ENCODE measurements around the gene FNBP1L.

The FNBP1L gene

GRCh38 chr1:93601686-93602085 is 153.8 kb downstream of the FNBP1L start:
- H4K91ac ChIP-seq (ENCODE audit: low read depth, low read length, poor library complexity) = no peak overlapping the region
- no peak overlapping the region for H3K9ac ChIP-seq (ENCODE audit: low read depth, low read length, poor library complexity)
- H4K8ac ChIP-seq (ENCODE audit: low read depth, low read length) = no peak overlapping the region
- no peak overlapping the region for H3K4ac ChIP-seq (ENCODE audit: low read length)
- H3K14ac ChIP-seq (ENCODE audit: low read length) = no peak overlapping the region
- no peak overlapping the region for H3K18ac ChIP-seq (ENCODE audit: low read length)
- H3K4me1 ChIP-seq (ENCODE audit: control insufficient read depth in 2 of 2, insufficient read depth in 1 of 2, low read depth in 1 of 2, low read length in 2 of 2) = peaks cover 0 to 2% of the 10 kb centered on the region in 2 donors
- no peak overlapping the region for H3K4me3 ChIP-seq (ENCODE audit: low read length in 2 of 2)
- H2BK5ac ChIP-seq (ENCODE audit: low read length) = no peak overlapping the region
- no peak overlapping the region for H2BK15ac ChIP-seq (ENCODE audit: low read length)
- WGBS, 2 donors (ENCODE audit: extremely low coverage in 2 of 2, insufficient read length in 2 of 2, insufficient replicate concordance in 1 of 2) = no CpG with 5 or more reads among the region's 1 CpG
- H3K4me2 ChIP-seq (ENCODE audit: insufficient read depth, low read length, poor library complexity, severe bottlenecking) = no peak overlapping the region
- H2BK120ac ChIP-seq (ENCODE audit: low read depth, low read length) = no peak overlapping the region
- no peak overlapping the region for H2AK5ac ChIP-seq (ENCODE audit: low read depth, low read length)
- peaks cover 4% of the 10 kb centered on the region for H3K79me1 ChIP-seq (ENCODE audit: low read depth, low read length)
- DNase-seq (ENCODE audit: low spot score) = no peak
- H3K23ac ChIP-seq (ENCODE audit: low read depth, low read length, poor library complexity) = no peak overlapping the region
- H3K27ac ChIP-seq (replicated peaks; ENCODE audit: low read length) = no peak overlapping the region
- H2AFZ ChIP-seq (ENCODE audit: low read length) = no peak overlapping the region
- H3K27me3 ChIP-seq (ENCODE audit: control insufficient read depth in 3 of 3, insufficient read depth in 3 of 3, low read depth in 1 of 3, low read length in 3 of 3) = no peaks in the 10 kb centered on the region
- no peak overlapping the region for H2BK12ac ChIP-seq (ENCODE audit: low read length)
- peaks cover 1 to 16% of the 10 kb centered on the region in 2 donors for H3K9me3 ChIP-seq (replicated peaks in 1 of 2; ENCODE audit: control insufficient read depth in 2 of 2, insufficient read depth in 1 of 2, low read depth in 1 of 2, low read length in 2 of 2)
- H3K36me3 ChIP-seq (replicated peaks in 1 of 2; ENCODE audit: control insufficient read depth in 2 of 2, insufficient read depth in 2 of 2, low read length in 2 of 2) = peaks cover 0 to 4% of the 10 kb centered on the region in 2 donors

- no peak overlapping the region for H3K23ac ChIP-seq (ENCODE audit: low read depth, low read length, poor library complexity)
- no peak overlapping the region for H3K14ac ChIP-seq (ENCODE audit: low read length)
- no peak overlapping the region for H4K8ac ChIP-seq (ENCODE audit: low read depth, low read length)
- no peak overlapping the region for H4K91ac ChIP-seq (ENCODE audit: low read depth, low read length, poor library complexity)
- no peak overlapping the region for H2AK5ac ChIP-seq (ENCODE audit: low read depth, low read length)
- H3K79me1 ChIP-seq (ENCODE audit: low read depth, low read length) = peaks cover 4% of the 10 kb centered on the region
- peaks cover 0 to 4% of the 10 kb centered on the region in 2 donors for H3K36me3 ChIP-seq (replicated peaks in 1 of 2; ENCODE audit: control insufficient read depth in 2 of 2, insufficient read depth in 2 of 2, low read length in 2 of 2)
- H3K4me1 ChIP-seq (ENCODE audit: control insufficient read depth in 2 of 2, insufficient read depth in 1 of 2, low read depth in 1 of 2, low read length in 2 of 2) = no peaks in the 10 kb centered on the region
- H3K27me3 ChIP-seq (ENCODE audit: control insufficient read depth in 3 of 3, insufficient read depth in 3 of 3, low read depth in 1 of 3, low read length in 3 of 3) = no peaks in the 10 kb centered on the region
- H3K4me3 ChIP-seq (ENCODE audit: low read length in 2 of 2) = no peak overlapping the region
- no peak overlapping the region for H2BK15ac ChIP-seq (ENCODE audit: low read length)
- no peak overlapping the region for H2BK120ac ChIP-seq (ENCODE audit: low read depth, low read length)
- no CpG with 5 or more reads among the region's 4 CpGs for WGBS, 2 donors (ENCODE audit: extremely low coverage in 2 of 2, insufficient read length in 2 of 2, insufficient replicate concordance in 1 of 2)
- no peak overlapping the region for H2AFZ ChIP-seq (ENCODE audit: low read length)
- no peak overlapping the region for H3K27ac ChIP-seq (replicated peaks; ENCODE audit: low read length)
- H2BK12ac ChIP-seq (ENCODE audit: low read length) = no peak overlapping the region
- H2BK5ac ChIP-seq (ENCODE audit: low read length) = no peak overlapping the region
- H3K9ac ChIP-seq (ENCODE audit: low read depth, low read length, poor library complexity) = no peak overlapping the region
- H3K4ac ChIP-seq (ENCODE audit: low read length) = no peak overlapping the region
- no peak for DNase-seq (ENCODE audit: low spot score)
- H3K4me2 ChIP-seq (ENCODE audit: insufficient read depth, low read length, poor library complexity, severe bottlenecking) = no peak overlapping the region
- H3K9me3 ChIP-seq (replicated peaks in 1 of 2; ENCODE audit: control insufficient read depth in 2 of 2, insufficient read depth in 1 of 2, low read depth in 1 of 2, low read length in 2 of 2) = peaks cover 1 to 16% of the 10 kb centered on the region in 2 donors
- H3K18ac ChIP-seq (ENCODE audit: low read length) = no peak overlapping the region
These were observed 154.2 kb downstream of the FNBP1L start for GRCh38 chr1:93602101-93602500.

GRCh38 chr1:93603106-93603505 is 155.2 kb downstream of the FNBP1L start:
- no peak overlapping the region for H2BK5ac ChIP-seq (ENCODE audit: low read length)
- H3K18ac ChIP-seq (ENCODE audit: low read length) = no peak overlapping the region
- H2BK120ac ChIP-seq (ENCODE audit: low read depth, low read length) = no peak overlapping the region
- H3K14ac ChIP-seq (ENCODE audit: low read length) = no peak overlapping the region
- no peaks in the 10 kb centered on the region for H3K27me3 ChIP-seq (ENCODE audit: control insufficient read depth in 3 of 3, insufficient read depth in 3 of 3, low read depth in 1 of 3, low read length in 3 of 3)
- peaks cover 0 to 2% of the 10 kb centered on the region in 2 donors for H3K4me1 ChIP-seq (ENCODE audit: control insufficient read depth in 2 of 2, insufficient read depth in 1 of 2, low read depth in 1 of 2, low read length in 2 of 2)
- DNase-seq (ENCODE audit: low spot score) = no peak
- no peak overlapping the region for H2AFZ ChIP-seq (ENCODE audit: low read length)
- no peak overlapping the region for H3K4me2 ChIP-seq (ENCODE audit: insufficient read depth, low read length, poor library complexity, severe bottlenecking)
- no peak overlapping the region for H2BK15ac ChIP-seq (ENCODE audit: low read length)
- H3K9me3 ChIP-seq (replicated peaks in 1 of 2; ENCODE audit: control insufficient read depth in 2 of 2, insufficient read depth in 1 of 2, low read depth in 1 of 2, low read length in 2 of 2) = peaks cover 1 to 16% of the 10 kb centered on the region in 2 donors
- H3K4ac ChIP-seq (ENCODE audit: low read length) = no peak overlapping the region
- H3K4me3 ChIP-seq (ENCODE audit: low read length in 2 of 2) = no peak overlapping the region
- H2BK12ac ChIP-seq (ENCODE audit: low read length) = no peak overlapping the region
- H3K27ac ChIP-seq (replicated peaks; ENCODE audit: low read length) = no peak overlapping the region
- no peak overlapping the region for H3K23ac ChIP-seq (ENCODE audit: low read depth, low read length, poor library complexity)
- H3K9ac ChIP-seq (ENCODE audit: low read depth, low read length, poor library complexity) = no peak overlapping the region
- H3K36me3 ChIP-seq (replicated peaks in 1 of 2; ENCODE audit: control insufficient read depth in 2 of 2, insufficient read depth in 2 of 2, low read length in 2 of 2) = peaks cover 0 to 4% of the 10 kb centered on the region in 2 donors
- H4K8ac ChIP-seq (ENCODE audit: low read depth, low read length) = no peak overlapping the region
- WGBS, 2 donors (ENCODE audit: extremely low coverage in 2 of 2, insufficient read length in 2 of 2, insufficient replicate concordance in 1 of 2) = no CpG with 5 or more reads among the region's 3 CpGs
- no peak overlapping the region for H2AK5ac ChIP-seq (ENCODE audit: low read depth, low read length)
- peaks cover 6% of the 10 kb centered on the region for H3K79me1 ChIP-seq (ENCODE audit: low read depth, low read length)
- no peak overlapping the region for H4K91ac ChIP-seq (ENCODE audit: low read depth, low read length, poor library complexity)

- Histone ChIP-seq H4K8ac (ENCODE audit: low read depth, low read length) (no peak overlapping the region), H3K79me1 (ENCODE audit: low read depth, low read length) (peaks cover 6% of the 10 kb centered on the region), H3K4ac (ENCODE audit: low read length) (no peak overlapping the region), H3K18ac (ENCODE audit: low read length) (no peak overlapping the region), H2AK5ac (ENCODE audit: low read depth, low read length) (no peak overlapping the region), H3K27me3 (ENCODE audit: control insufficient read depth in 3 of 3, insufficient read depth in 3 of 3, low read depth in 1 of 3, low read length in 3 of 3) (no peaks in the 10 kb centered on the region), H2BK12ac (ENCODE audit: low read length) (no peak overlapping the region), H3K4me2 (ENCODE audit: insufficient read depth, low read length, poor library complexity, severe bottlenecking) (no peak overlapping the region), H2AFZ (ENCODE audit: low read length) (no peak overlapping the region), H3K9me3 (replicated peaks in 1 of 2; ENCODE audit: control insufficient read depth in 2 of 2, insufficient read depth in 1 of 2, low read depth in 1 of 2, low read length in 2 of 2) (peaks cover 1 to 16% of the 10 kb centered on the region in 2 donors), H4K91ac (ENCODE audit: low read depth, low read length, poor library complexity) (no peak overlapping the region), H3K4me1 (ENCODE audit: control insufficient read depth in 2 of 2, insufficient read depth in 1 of 2, low read depth in 1 of 2, low read length in 2 of 2) (peaks cover 0 to 4% of the 10 kb centered on the region in 2 donors), H2BK120ac (ENCODE audit: low read depth, low read length) (no peak overlapping the region), H3K23ac (ENCODE audit: low read depth, low read length, poor library complexity) (no peak overlapping the region), H2BK5ac (ENCODE audit: low read length) (no peak overlapping the region), H3K14ac (ENCODE audit: low read length) (no peak overlapping the region), H3K4me3 (ENCODE audit: low read length in 2 of 2) (no peak overlapping the region), H2BK15ac (ENCODE audit: low read length) (no peak overlapping the region), H3K27ac (replicated peaks; ENCODE audit: low read length) (no peak overlapping the region), H3K36me3 (replicated peaks in 1 of 2; ENCODE audit: control insufficient read depth in 2 of 2, insufficient read depth in 2 of 2, low read length in 2 of 2) (peaks cover 0 to 4% of the 10 kb centered on the region in 2 donors), H3K9ac (ENCODE audit: low read depth, low read length, poor library complexity) (no peak overlapping the region)
- no CpG with 5 or more reads among the region's 4 CpGs for WGBS, 2 donors (ENCODE audit: extremely low coverage in 2 of 2, insufficient read length in 2 of 2, insufficient replicate concordance in 1 of 2)
- no peak for DNase-seq (ENCODE audit: low spot score)
These were observed 155.7 kb downstream of the FNBP1L start for GRCh38 chr1:93603601-93604000.
